IMR-90 (cell line): ENCODE results near the gene GALNT14. TPM values are rescaled to one million over a fixed set of nuclear protein-coding genes. Genes with fewer than 3 reads are reported as not detected.

ENCODE experiments used
- ATAC-seq: fragments of 200-7000 bp; cut with Tn5 transposase; 2 replicates; pipeline ENCODE4 v1.9.1; 2020; ENCODE audit warnings: low read depth, mild to moderate bottlenecking, moderate library complexity
- BruUV-seq: library from RNA; stranded (reverse); fragments of 400-500 nt; replicated peaks from 2 replicates; lab custom pipeline; 2021; lab: Mats Ljungman, UMichigan
- CTCF ChIA-PET: fragments of 300-600 bp; formaldehyde crosslinking; extraction: SDS; loops from one replicate; lab custom pipeline; 2021; ENCODE audit warnings: antibody characterized with exemption; lab: Yijun Ruan, JAX
- POLR2A ChIA-PET: fragments of 300-600 bp; sonication (Branson Sonifier 250); formaldehyde crosslinking; loops from one replicate; lab custom pipeline; 2022; ENCODE audit warnings: antibody characterized with exemption; ENCODE audit not compliant: unreplicated experiment; lab: Charles Lee
- DNase-seq: peaks from one replicate; pipeline ENCODE4 v3.0.0; 2013
- H2AFZ ChIP-seq: replicated peaks from 2 replicates; pipeline ENCODE3; 2013; ENCODE audit warnings: low read length, mild to moderate bottlenecking; ENCODE audit not compliant: poor library complexity
- H2AK5ac ChIP-seq: 2 replicates; pipeline ENCODE4 v1.6.1; 2013; ENCODE audit warnings: low read depth, low read length, inconsistent platforms
- H2AK9ac ChIP-seq: replicated peaks from 2 replicates; pipeline ENCODE3; 2013; ENCODE audit warnings: mild to moderate bottlenecking, low read depth, low read length, moderate library complexity; ENCODE audit not compliant: poor library complexity
- H2BK120ac ChIP-seq: 2 replicates; pipeline ENCODE4 v1.6.1; 2013; ENCODE audit warnings: low read depth, low read length, inconsistent platforms
- H2BK15ac ChIP-seq: 3 replicates; pipeline ENCODE4 v1.6.1; 2013; ENCODE audit warnings: low read depth, low read length, inconsistent platforms
- H2BK20ac ChIP-seq: 2 replicates; pipeline ENCODE4 v1.6.1; 2013; ENCODE audit warnings: low read depth, mild to moderate bottlenecking, inconsistent platforms, low read length, moderate library complexity
- H2BK5ac ChIP-seq: 2 replicates; pipeline ENCODE4 v1.6.1; 2013; ENCODE audit warnings: mild to moderate bottlenecking, low read depth, low read length, inconsistent platforms; ENCODE audit not compliant: poor library complexity, severe bottlenecking
- H3K14ac ChIP-seq: replicated peaks from 2 replicates; pipeline ENCODE4 v1.6.1; 2013; ENCODE audit warnings: low read depth, low read length, inconsistent platforms
- H3K18ac ChIP-seq: 2 replicates; pipeline ENCODE4 v1.6.1; 2013; ENCODE audit warnings: low read depth, low read length, control low read depth
- H3K23ac ChIP-seq: 2 replicates; pipeline ENCODE4 v1.6.1; 2013; ENCODE audit warnings: low read depth, low read length, inconsistent platforms
- H3K27ac ChIP-seq: 2 replicates; pipeline ENCODE4 v1.5.1; 2013; ENCODE audit warnings: mild to moderate bottlenecking, control low read depth, low read length; ENCODE audit not compliant: insufficient read depth
- H3K27me3 ChIP-seq: 2 replicates; pipeline ENCODE4 v1.6.1; 2013; ENCODE audit warnings: low read length; ENCODE audit not compliant: control insufficient read depth, insufficient read depth
- H3K36me3 ChIP-seq: 2 replicates; pipeline ENCODE4 v1.6.1; 2013; ENCODE audit warnings: low read length, mixed read lengths; ENCODE audit not compliant: control insufficient read depth, insufficient read depth
- H3K4ac ChIP-seq: 2 replicates; pipeline ENCODE4 v1.6.1; 2013; ENCODE audit warnings: low read depth, low read length, inconsistent platforms
- H3K4me1 ChIP-seq: 2 replicates; pipeline ENCODE4 v1.6.1; 2013; ENCODE audit warnings: low read length, mixed read lengths; ENCODE audit not compliant: control insufficient read depth, insufficient read depth
- H3K4me2 ChIP-seq: 2 replicates; pipeline ENCODE4 v1.6.1; 2013; ENCODE audit warnings: low read depth, mild to moderate bottlenecking, control low read depth, low read length, moderate library complexity
- H3K4me3 ChIP-seq: 2 replicates; pipeline ENCODE4 v1.5.1; 2013; ENCODE audit warnings: low read depth, mild to moderate bottlenecking, control low read depth, low read length, moderate library complexity; ENCODE audit not compliant: insufficient read depth
- H3K56ac ChIP-seq: 2 replicates; pipeline ENCODE4 v1.6.1; 2013; ENCODE audit warnings: low read length, inconsistent platforms; ENCODE audit not compliant: insufficient read depth; ENCODE audit errors: extremely low read depth
- H3K79me1 ChIP-seq, 2 experiments: 2 replicates each; pipeline ENCODE4 v1.6.1; 2013; ENCODE audit warnings: low read length in 2 of 2, inconsistent platforms in 1 of 2, low read depth in 1 of 2
- H3K9ac ChIP-seq: 2 replicates; pipeline ENCODE4 v1.6.1; 2013; ENCODE audit warnings: low read depth, low read length, control low read depth
- H3K9me1 ChIP-seq: 2 replicates; pipeline ENCODE4 v1.6.1; 2013; ENCODE audit warnings: low read length, inconsistent platforms; ENCODE audit not compliant: insufficient read depth
- H3K9me3 ChIP-seq: 2 replicates; pipeline ENCODE4 v1.6.1; 2013; ENCODE audit warnings: low read length; ENCODE audit not compliant: control insufficient read depth, insufficient read depth
- H4K20me1 ChIP-seq: 2 replicates; pipeline ENCODE4 v1.6.1; 2013; ENCODE audit warnings: low read length, inconsistent platforms; ENCODE audit not compliant: insufficient read depth
- H4K5ac ChIP-seq: 2 replicates; pipeline ENCODE4 v1.6.1; 2013; ENCODE audit warnings: mild to moderate bottlenecking, low read depth, low read length, control low read depth
- H4K8ac ChIP-seq, 2 experiments: 2 replicates each; pipeline ENCODE4 v1.6.1; 2013; ENCODE audit warnings: low read depth in 2 of 2, low read length in 2 of 2, control low read depth in 1 of 2, inconsistent platforms in 1 of 2
- H4K91ac ChIP-seq: 2 replicates; pipeline ENCODE4 v1.6.1; 2013; ENCODE audit warnings: low read depth, low read length, inconsistent platforms; ENCODE audit not compliant: insufficient read depth
- SMC3 ChIP-seq: fragments of 150-350 bp; IDR thresholded peaks from 2 replicates; pipeline ENCODE4 v1.6.1; 2016; ENCODE audit warnings: low read depth, mild to moderate bottlenecking, antibody characterized with exemption, low read length, moderate library complexity
- WGBS, 2 experiments: methylation state at CpG; one replicate each; pipeline versions ENCODE4 v1.1.5 to v1.1.7; 2013; ENCODE audit warnings: missing lambda C conversion rate in 2 of 2; ENCODE audit not compliant: insufficient read length in 1 of 2; ENCODE audit errors: extremely low coverage in 2 of 2; 5-methylcytosine and 5-hydroxymethylcytosine counted together
- dilution Hi-C: fragments of 300-500 bp; cut with HindIII; formaldehyde crosslinking; loops from one replicate; pipeline ENCODE4 v1.14.3; 2018; ENCODE audit warnings: low sequenced_read_pairs; ENCODE audit not compliant: unreplicated experiment
- in situ Hi-C: fragments of 300-500 bp; cut with MboI; formaldehyde crosslinking; loops from 3 replicates; pipeline ENCODE4 v1.14.3; 2019; ENCODE audit warnings: low sequenced_read_pairs, inconsistent platforms, mixed read lengths
- intact Hi-C: fragments of 100-400 bp; cut with micrococcal nuclease; formaldehyde crosslinking; loops from 2 replicates; pipeline ENCODE4 v1.10.0; 2022
- polyA plus RNA-seq, 3 experiments: library from polyadenylated mRNA; depleted of rRNA; stranded (reverse); fragments of >200 nt; gene quantifications; 2 replicates each; pipeline ENCODE4 v1.2.3, GENCODE V29; 2012; ENCODE audit warnings: low replicate concordance in 1 of 3
- total RNA-seq: library from RNA; depleted of rRNA; stranded (reverse); fragments of >200 nt; gene quantifications from 2 replicates; pipeline ENCODE4 v1.2.3, GENCODE V29; 2012

GALNT14 gene
- total and polyA plus RNA-seq, 2 of the 4 experiments (the other 2 are of a cell fraction), result 0.15 to 0.18 TPM

DNA sequence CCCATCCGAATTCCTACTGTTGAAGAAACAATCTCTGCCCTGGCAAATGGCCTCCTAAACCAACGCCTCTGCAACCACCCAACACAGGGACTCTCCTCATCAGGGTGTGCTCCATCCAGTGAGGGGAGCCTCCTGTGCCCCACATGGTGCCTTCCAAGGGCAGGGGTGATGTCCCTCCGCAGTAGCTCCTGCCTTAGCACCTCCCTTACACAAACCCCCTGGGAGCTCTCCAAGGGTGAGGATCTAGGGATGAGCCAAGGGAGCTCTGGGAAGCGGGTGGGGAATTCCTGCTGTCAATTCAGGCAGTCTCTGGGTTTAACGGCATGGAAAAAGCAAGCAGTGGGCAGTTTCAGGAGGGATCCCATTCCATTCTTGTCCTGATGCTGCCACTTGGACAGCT, 3.8 kb downstream of the GALNT14 start:
- Histone ChIP-seq H2BK120ac (no peak overlapping the region), H2BK15ac (no peak overlapping the region), H3K36me3 (no peaks in the 10 kb centered on the region), H3K9ac (no peak overlapping the region), H3K27ac (no peak overlapping the region), H2BK20ac (no peak overlapping the region), H3K14ac (no peak overlapping the region), H2AK9ac (no peak overlapping the region), H4K20me1 (no peaks in the 10 kb centered on the region), H2AFZ (no peak overlapping the region), H3K79me1 (no peaks in the 10 kb centered on the region), H4K8ac (no peak overlapping the region), H3K9me1 (no peaks in the 10 kb centered on the region), H2BK5ac (no peak overlapping the region), H3K23ac (no peak overlapping the region), H2AK5ac (no peak overlapping the region), H3K4ac (no peak overlapping the region), H3K27me3 (peaks cover 51% of the 10 kb centered on the region), H3K4me3 (no peak overlapping the region), H4K5ac (no peak overlapping the region), H3K56ac (no peak overlapping the region), H4K91ac (no peak overlapping the region), H3K4me2 (no peak overlapping the region), H3K4me1 (no peaks in the 10 kb centered on the region), H3K18ac (no peak overlapping the region), H3K9me3 (no peaks in the 10 kb centered on the region)
- POLR2A ChIA-PET, result no interaction called here
- CTCF ChIA-PET, result interaction anchor here (0.5 kb wide), 1 partner anchor 18 kb away, joined by 3 read pairs; no protein-coding TSS in a partner anchor
- dilution Hi-C loops, result no loop called here
- WGBS, 2 experiments, result no CpG with 5 or more reads among the region's 5 CpGs
- ATAC-seq (no peak), DNase-seq (no peak)
- BruUV-seq, result no TSS peak
- intact Hi-C loops, result no loop called here
- TF ChIP-seq SMC3, result no peak
- in situ Hi-C loops, result no loop called here
